IPS-15b (cell line): ENCODE results near the gene JPH2.

Source experiments
- H3K27me3 ChIP-seq: one replicate; pipeline ENCODE4 v1.6.1; 2013; ENCODE audit warnings: low read length; ENCODE audit not compliant: control insufficient read depth, insufficient read depth
- H3K36me3 ChIP-seq: one replicate; pipeline ENCODE4 v1.6.1; 2013; ENCODE audit warnings: low read length; ENCODE audit not compliant: control insufficient read depth, insufficient read depth
- H3K4me1 ChIP-seq: one replicate; pipeline ENCODE4 v1.6.1; 2013; ENCODE audit warnings: mild to moderate bottlenecking, low read length; ENCODE audit not compliant: control insufficient read depth, insufficient read depth
- H3K4me3 ChIP-seq: one replicate; pipeline ENCODE4 v1.5.1; 2013; ENCODE audit warnings: low read depth, low read length
- H3K9ac ChIP-seq: one replicate; pipeline ENCODE4 v1.6.1; 2013; ENCODE audit warnings: low read depth, mild to moderate bottlenecking, low read length
- H3K9me3 ChIP-seq: one replicate; pipeline ENCODE4 v1.6.1; 2013; ENCODE audit warnings: mild to moderate bottlenecking, low read length; ENCODE audit not compliant: control insufficient read depth, insufficient read depth

The JPH2 gene

DNA sequence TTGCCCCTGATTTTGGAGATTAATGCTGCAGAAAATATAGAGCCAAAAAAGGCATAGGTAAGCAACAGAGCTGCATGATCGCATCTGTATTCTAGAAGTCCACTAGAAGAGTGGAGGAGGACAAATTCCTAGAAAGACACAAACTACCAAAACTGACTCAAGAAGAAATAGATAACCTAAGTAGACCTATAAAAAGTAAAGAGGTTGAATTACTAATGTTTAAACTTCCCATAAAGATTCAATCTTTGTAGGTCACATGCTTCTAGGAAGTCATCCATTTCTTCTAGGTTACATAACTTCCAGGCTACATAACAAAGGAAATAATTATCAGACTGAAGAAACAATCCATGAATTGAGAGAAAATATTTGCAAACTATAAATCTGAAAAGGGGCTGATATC, 84.4 kb downstream of the JPH2 start:
- no peaks in the 10 kb centered on the region for H3K4me1 ChIP-seq
- no peaks in the 10 kb centered on the region for H3K27me3 ChIP-seq
- H3K9ac ChIP-seq, result no peak overlapping the region
- H3K4me3 ChIP-seq, result no peak overlapping the region
- peaks cover under 1% of the 10 kb centered on the region for H3K9me3 ChIP-seq
- H3K36me3 ChIP-seq, result no peaks in the 10 kb centered on the region

DNA sequence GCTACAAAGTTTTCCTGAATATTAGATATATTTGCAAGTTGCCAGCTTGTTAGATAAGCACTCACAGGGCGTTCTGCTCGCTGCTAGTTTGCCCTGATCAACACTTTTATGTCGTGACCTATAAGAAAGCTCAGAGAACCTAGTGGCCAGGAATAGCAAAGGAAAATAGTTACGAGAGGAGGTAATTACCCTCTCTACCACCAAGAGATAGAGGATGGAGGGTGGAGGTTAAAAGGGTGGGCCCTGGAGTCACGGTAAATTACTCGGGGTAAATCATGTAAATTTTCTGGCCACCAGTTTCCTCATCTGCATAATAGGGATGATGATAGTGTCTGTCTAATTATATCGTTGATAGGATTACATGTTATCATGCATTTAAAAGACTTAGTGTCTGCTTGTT, 87.2 kb downstream of the JPH2 start:
- Histone ChIP-seq H3K4me3 (no peak overlapping the region), H3K4me1 (no peaks in the 10 kb centered on the region), H3K9ac (no peak overlapping the region), H3K27me3 (no peaks in the 10 kb centered on the region), H3K36me3 (no peaks in the 10 kb centered on the region), H3K9me3 (no peaks in the 10 kb centered on the region)

DNA sequence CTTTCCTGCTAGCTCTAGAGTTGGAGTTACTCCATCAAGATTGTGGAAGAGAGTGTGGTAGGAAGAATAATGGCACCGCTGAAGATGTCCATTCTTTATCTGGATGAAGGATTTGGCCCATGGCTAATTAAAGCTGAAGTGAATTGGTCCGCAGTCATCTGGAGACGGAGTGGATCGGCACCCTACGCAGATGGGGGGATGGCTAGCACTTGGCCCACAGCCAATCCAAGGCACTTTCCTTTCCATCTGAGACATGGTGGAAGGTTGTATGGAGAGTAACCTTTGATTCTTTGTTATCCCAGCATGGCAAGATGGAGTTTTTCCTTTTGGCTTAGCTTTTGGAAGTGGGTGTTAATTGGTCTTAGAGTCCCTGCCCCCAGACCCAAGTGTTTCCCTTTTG, 88.3 kb downstream of the JPH2 start:
- H3K4me3 ChIP-seq, result no peak overlapping the region
- no peak overlapping the region for H3K9ac ChIP-seq
- H3K36me3 ChIP-seq, result no peaks in the 10 kb centered on the region
- H3K4me1 ChIP-seq, result no peaks in the 10 kb centered on the region
- H3K9me3 ChIP-seq, result no peaks in the 10 kb centered on the region
- no peaks in the 10 kb centered on the region for H3K27me3 ChIP-seq

DNA sequence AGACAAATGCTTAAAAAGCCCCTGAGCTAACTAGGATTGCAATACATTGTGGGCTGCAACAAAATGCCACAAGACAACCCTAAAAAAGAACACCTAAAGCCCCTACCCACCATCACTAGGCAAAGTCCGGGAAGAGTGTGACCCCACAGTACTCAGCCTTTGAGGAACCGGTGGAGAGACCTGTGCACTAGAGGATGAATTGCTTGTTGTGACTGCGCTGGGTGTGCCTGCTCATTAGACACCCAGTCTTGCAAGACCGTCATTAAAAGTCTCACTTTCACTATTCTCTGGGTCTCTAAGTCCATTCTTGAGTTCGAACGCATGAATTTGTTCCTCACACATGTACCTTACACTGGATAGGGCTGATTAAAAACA, 88.7 kb downstream of the JPH2 start:
- H3K4me3 ChIP-seq, result no peak overlapping the region
- H3K36me3 ChIP-seq, result no peaks in the 10 kb centered on the region
- no peaks in the 10 kb centered on the region for H3K9me3 ChIP-seq
- H3K9ac ChIP-seq, result no peak overlapping the region
- no peaks in the 10 kb centered on the region for H3K27me3 ChIP-seq
- no peaks in the 10 kb centered on the region for H3K4me1 ChIP-seq

DNA sequence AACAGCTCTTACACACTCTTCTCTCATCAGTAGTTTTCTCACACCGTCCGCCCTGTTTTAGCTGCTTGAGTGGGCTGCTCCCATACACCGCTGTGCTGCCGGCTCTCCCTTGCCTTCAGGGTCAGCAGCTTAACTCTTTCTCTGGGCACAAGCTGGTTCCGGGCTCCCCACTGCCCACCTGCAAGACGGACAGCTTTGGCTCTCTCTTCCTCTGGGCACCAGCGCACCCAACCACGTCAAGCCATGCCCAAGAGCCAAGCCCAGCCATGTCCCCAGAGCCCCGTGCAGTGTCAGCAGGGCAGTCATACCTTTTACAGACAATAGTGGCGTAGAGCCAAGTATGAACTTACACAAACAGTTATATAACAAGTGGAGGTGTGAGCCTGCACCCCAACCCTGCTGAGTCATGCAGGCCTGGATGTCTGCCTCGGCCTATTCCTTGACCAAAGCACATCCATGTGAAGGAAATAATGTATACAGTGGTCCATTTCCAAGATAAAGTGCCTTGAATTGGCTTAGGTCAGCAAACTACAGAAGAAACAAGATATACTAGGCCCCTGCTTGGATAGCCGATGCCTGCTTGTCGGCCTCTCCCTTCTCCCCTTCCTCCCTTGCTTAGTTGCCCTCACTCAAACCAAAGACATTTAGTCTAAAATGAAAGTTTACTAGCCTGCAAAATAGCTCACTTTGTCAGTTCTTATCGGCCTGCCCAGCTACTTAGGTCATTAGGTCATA, 89.3 kb downstream of the JPH2 start:
- no peaks in the 10 kb centered on the region for H3K27me3 ChIP-seq
- H3K9me3 ChIP-seq, result no peaks in the 10 kb centered on the region
- no peak overlapping the region for H3K9ac ChIP-seq
- H3K4me3 ChIP-seq, result no peak overlapping the region
- no peaks in the 10 kb centered on the region for H3K4me1 ChIP-seq
- no peaks in the 10 kb centered on the region for H3K36me3 ChIP-seq

DNA sequence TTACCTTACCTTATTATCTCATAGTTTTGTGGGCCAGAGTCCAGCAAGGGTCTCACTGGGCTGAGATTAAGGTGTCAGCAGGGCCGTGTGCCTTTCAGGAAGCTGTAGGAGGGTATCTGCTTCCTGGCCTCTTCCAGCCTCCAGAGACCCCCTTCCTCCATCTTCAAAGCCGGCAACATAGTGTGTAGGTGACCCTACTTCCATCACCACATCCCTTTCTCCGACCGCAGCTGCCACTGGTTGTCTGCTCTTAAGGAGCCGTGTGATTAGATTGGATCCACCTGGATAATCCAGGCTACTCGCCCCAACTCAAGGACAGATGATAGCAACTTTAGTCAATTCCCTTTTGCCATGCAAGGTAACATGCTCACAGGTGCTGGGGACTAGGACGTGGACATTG, 91.2 kb downstream of the JPH2 start:
- no peak overlapping the region for H3K4me3 ChIP-seq

DNA sequence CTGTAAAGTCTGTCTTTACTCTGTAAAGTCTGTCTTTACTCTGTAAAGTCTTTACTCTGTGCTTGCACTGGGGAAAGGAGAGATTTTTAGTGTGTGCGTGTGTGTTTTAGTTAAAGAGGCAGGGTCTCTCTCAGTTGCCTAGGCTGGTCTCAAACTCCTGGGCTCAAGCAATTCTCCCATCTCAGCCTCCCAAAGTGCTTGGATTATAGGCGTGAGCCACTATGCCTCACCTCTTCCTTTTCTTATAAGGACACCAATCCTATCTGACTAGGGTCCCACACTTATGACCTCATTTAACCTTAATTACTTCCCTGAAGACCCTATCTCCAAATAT, 93.8 kb downstream of the JPH2 start:
- no peak overlapping the region for H3K9ac ChIP-seq
- no peaks in the 10 kb centered on the region for H3K27me3 ChIP-seq
- no peaks in the 10 kb centered on the region for H3K9me3 ChIP-seq
- no peaks in the 10 kb centered on the region for H3K36me3 ChIP-seq
- no peaks in the 10 kb centered on the region for H3K4me1 ChIP-seq
- no peak overlapping the region for H3K4me3 ChIP-seq

More for the DNA sequence above, 91.2 kb downstream of the JPH2 start:
- Histone ChIP-seq H3K4me1 (no peaks in the 10 kb centered on the region), H3K9me3 (no peaks in the 10 kb centered on the region), H3K27me3 (no peaks in the 10 kb centered on the region), H3K36me3 (no peaks in the 10 kb centered on the region), H3K9ac (no peak overlapping the region)

DNA sequence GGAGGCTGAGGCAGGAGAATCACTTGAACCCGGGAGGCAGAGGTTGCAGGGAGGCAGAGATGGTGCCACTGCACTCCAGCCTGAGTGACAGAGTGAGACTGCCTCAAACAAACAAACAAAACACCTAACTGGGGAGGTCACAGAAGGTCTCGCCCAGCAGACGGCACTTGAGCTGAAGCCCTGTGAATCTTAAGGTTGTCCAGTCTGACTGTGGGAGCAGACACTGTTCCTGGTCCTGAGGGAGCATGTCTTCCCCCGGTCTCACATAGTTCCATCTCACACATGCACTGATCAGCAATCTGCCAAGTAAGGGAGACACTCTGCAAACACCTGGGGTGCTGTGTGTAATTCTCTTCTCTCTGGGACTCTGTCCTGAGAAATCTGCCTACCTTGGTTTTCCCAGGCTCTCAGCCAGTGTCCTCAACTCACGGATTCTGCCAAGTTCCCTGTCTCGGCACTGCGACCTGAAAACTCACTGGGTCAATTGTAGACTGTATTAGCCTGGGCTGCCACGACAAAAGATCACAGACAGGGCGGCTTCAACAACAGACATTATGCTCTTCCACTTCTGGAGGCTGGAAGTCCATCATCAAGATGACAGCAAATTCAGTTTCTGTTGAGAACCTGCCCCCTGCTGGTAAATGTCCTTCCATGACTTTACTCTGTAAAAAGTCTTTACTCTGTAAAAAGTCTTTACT, 94.3 kb downstream of the JPH2 start:
- no peaks in the 10 kb centered on the region for H3K9me3 ChIP-seq
- no peak overlapping the region for H3K9ac ChIP-seq
- no peaks in the 10 kb centered on the region for H3K27me3 ChIP-seq
- H3K4me3 ChIP-seq, result no peak overlapping the region
- no peaks in the 10 kb centered on the region for H3K4me1 ChIP-seq
- no peaks in the 10 kb centered on the region for H3K36me3 ChIP-seq

DNA sequence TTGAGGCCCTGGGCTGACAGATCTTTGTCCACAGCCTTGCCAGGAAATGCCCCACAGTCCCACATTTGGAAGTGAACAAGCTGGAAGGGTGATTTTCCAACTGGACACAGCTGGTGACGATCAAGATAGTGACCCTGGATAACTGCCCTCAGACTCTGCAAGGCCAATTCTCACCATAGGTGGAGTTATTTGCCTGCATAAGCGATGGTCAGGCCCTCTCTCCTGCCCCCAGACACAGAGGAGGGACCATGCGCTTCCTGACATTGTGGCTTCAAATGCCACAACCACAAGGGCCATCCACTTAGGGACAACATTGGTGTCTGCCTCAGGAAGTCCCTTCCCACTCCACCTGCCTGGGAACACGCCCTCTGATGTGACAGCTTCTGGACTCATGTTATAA, 96.0 kb downstream of the JPH2 start:
- no peaks in the 10 kb centered on the region for H3K4me1 ChIP-seq
- H3K27me3 ChIP-seq, result no peaks in the 10 kb centered on the region
- H3K9ac ChIP-seq, result no peak overlapping the region
- H3K36me3 ChIP-seq, result no peaks in the 10 kb centered on the region
- H3K4me3 ChIP-seq, result no peak overlapping the region
- H3K9me3 ChIP-seq, result no peaks in the 10 kb centered on the region

DNA sequence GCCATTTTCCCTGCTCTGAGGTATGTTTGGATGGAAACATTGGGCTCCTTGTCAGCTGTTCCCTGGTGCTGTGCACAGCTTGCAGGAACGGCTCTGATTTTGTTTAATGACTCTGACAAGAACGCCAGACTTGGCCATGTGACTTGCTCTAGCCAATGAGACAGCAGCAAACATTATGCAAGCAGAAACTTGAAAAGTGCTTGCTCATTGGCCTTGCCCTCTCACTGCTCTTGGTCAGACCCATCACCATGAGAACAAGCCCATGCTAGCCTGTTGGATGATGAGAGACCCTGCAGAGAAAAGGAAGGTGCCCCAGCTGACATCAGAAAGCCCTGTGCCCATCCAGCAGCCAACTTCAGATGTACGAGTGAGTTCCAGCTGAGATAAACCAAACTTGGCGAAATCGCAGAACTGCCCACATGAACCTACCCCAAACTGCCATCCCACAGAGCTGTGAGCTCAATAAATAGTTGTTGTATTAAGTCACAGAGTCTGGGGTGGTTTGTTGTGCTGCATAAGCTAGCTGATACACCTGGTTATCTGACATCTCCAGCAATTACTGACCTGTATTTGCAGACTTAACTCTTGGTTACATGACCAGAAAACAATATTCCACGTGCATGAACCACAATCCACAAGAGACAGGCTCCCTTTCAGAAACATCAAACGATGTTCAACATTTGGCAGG, 96.9 kb downstream of the JPH2 start:
- H3K4me3 ChIP-seq, result no peak overlapping the region
- no peaks in the 10 kb centered on the region for H3K36me3 ChIP-seq
- H3K4me1 ChIP-seq, result no peaks in the 10 kb centered on the region
- H3K9me3 ChIP-seq, result no peaks in the 10 kb centered on the region
- H3K9ac ChIP-seq, result no peak overlapping the region
- H3K27me3 ChIP-seq, result no peaks in the 10 kb centered on the region

DNA sequence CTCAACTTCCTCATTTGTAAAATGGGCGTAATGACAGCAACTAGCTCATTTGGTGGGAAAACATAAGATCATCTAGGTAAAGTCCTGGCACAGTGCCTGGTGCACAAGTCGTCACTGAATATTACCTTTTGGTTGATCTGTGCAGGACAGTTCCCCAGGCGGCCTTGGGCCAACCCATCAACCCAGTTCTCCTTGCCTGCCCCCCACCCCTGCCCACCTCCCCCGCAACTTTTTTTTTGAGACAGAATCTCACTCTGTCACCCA, 99.2 kb downstream of the JPH2 start:
- Histone ChIP-seq H3K36me3 (no peaks in the 10 kb centered on the region), H3K9me3 (no peaks in the 10 kb centered on the region), H3K9ac (no peak overlapping the region), H3K27me3 (no peaks in the 10 kb centered on the region), H3K4me3 (no peak overlapping the region), H3K4me1 (no peaks in the 10 kb centered on the region)
